MCF 10A (cell line): Measurements from ENCODE around the gene ATP11B. TPM values are rescaled to one million over a fixed set of nuclear protein-coding genes. Genes with fewer than 3 reads are reported as not detected.

Experiments
- BruUV-seq: library from RNA; stranded (reverse); fragments of 400-500 nt; replicated peaks from 2 replicates; lab custom pipeline; 2021; lab: Mats Ljungman, UMichigan
- CTCF ChIA-PET: fragments of 300-600 bp; sonication (Branson Sonifier 250); formaldehyde crosslinking; extraction: SDS; loops from one replicate; lab custom pipeline; 2021; ENCODE audit warnings: antibody characterized with exemption, inconsistent platforms; lab: Yijun Ruan, JAX
- POLR2A ChIA-PET: fragments of 300-600, 350-650 bp; sonication (Branson Sonifier 250); formaldehyde crosslinking; extraction: SDS; loops from one replicate; lab custom pipeline; 2020; ENCODE audit warnings: antibody characterized with exemption, inconsistent platforms; lab: Yijun Ruan, JAX
- DNase-seq: peaks from one replicate; pipeline ENCODE4 v3.0.0-alpha.2; 2018; ENCODE audit not compliant: unreplicated experiment
- H3K27ac Mint-ChIP-seq: one replicate; pipeline ENCODE4 v1.8.0; 2022; ENCODE audit warnings: mild to moderate bottlenecking, low read depth, mixed read lengths; ENCODE audit not compliant: unreplicated experiment
- H3K27me3 Mint-ChIP-seq: one replicate; pipeline ENCODE4 v1.8.0; 2022; ENCODE audit warnings: mixed read lengths; ENCODE audit not compliant: insufficient read depth, unreplicated experiment
- H3K36me3 Mint-ChIP-seq: one replicate; pipeline ENCODE4 v1.8.0; 2022; ENCODE audit warnings: mild to moderate bottlenecking, moderate library complexity, mixed read lengths; ENCODE audit not compliant: insufficient read depth, unreplicated experiment
- H3K4me1 Mint-ChIP-seq: one replicate; pipeline ENCODE4 v1.8.0; 2022; ENCODE audit warnings: mixed read lengths; ENCODE audit not compliant: insufficient read depth, unreplicated experiment
- H3K4me3 Mint-ChIP-seq: one replicate; pipeline ENCODE4 v1.8.0; 2022; ENCODE audit warnings: mild to moderate bottlenecking, moderate library complexity, mixed read lengths; ENCODE audit not compliant: unreplicated experiment
- H3K9me3 Mint-ChIP-seq: one replicate; pipeline ENCODE4 v1.8.0; 2022; ENCODE audit warnings: mixed read lengths; ENCODE audit not compliant: unreplicated experiment
- CTCF ChIP-seq: fragments of 200-600 bp; IDR thresholded peaks from one replicate; pipeline ENCODE4 v1.8.0; 2022; ENCODE audit warnings: antibody characterized with exemption, mild to moderate bottlenecking; ENCODE audit not compliant: unreplicated experiment
- intact Hi-C: fragments of 100-400 bp; cut with micrococcal nuclease; formaldehyde crosslinking; loops from 2 replicates; pipeline ENCODE4 v1.14.1; 2022
- total RNA-seq: library from RNA; stranded (reverse); gene quantifications from 2 replicates; pipeline ENCODE4 v1.2.3, GENCODE V29; 2022

The ATP11B gene
- total RNA-seq, 1 experiment from 2014 or later, result 66.2 TPM

GRCh38 chr3:182909318-182910040 lies 116.2 kb downstream of the ATP11B start:
- peaks cover 7% of the 10 kb centered on the region for H3K4me1 Mint-ChIP-seq
- no peaks in the 10 kb centered on the region for H3K27me3 Mint-ChIP-seq
- TF ChIP-seq CTCF, result peak; percentile 44
- H3K9me3 Mint-ChIP-seq, result no peaks in the 10 kb centered on the region
- intact Hi-C loops, result no loop called here
- no peak overlapping the region for H3K27ac Mint-ChIP-seq
- BruUV-seq, result no TSS peak
- peaks cover 36% of the 10 kb centered on the region for H3K36me3 Mint-ChIP-seq
- no peak for DNase-seq
- ChIA-PET POLR2A (interaction anchor here (0.6 kb wide), 1 partner anchor 11 kb away, joined by 3 read pairs; no protein-coding TSS in a partner anchor), CTCF (interaction anchor here (0.6 to 1.4 kb wide), 19 partner anchors 8 to 477 kb away, joined by 3 to 9 read pairs (median 4); no protein-coding TSS in a partner anchor)
- H3K4me3 Mint-ChIP-seq, result no peak overlapping the region

- peaks cover 35% of the 10 kb centered on the region for H3K36me3 Mint-ChIP-seq
- no peaks in the 10 kb centered on the region for H3K27me3 Mint-ChIP-seq
- H3K27ac Mint-ChIP-seq, result peak overlapping the region; percentile 78
- no peak for TF ChIP-seq CTCF
- H3K9me3 Mint-ChIP-seq, result no peaks in the 10 kb centered on the region
- H3K4me3 Mint-ChIP-seq, result no peak overlapping the region
- ChIA-PET CTCF (interaction anchor here (1.2 to 1.4 kb wide), 2 partner anchors 10 to 200 kb away, joined by 4 to 8 read pairs; no protein-coding TSS in a partner anchor), POLR2A (no interaction called here)
- no TSS peak for BruUV-seq
- DNase-seq, result no peak
- intact Hi-C loops, result no loop called here
- H3K4me1 Mint-ChIP-seq, result peaks cover 7% of the 10 kb centered on the region
Measured at GRCh38 chr3:182910936-182911781, 117.9 kb downstream of the ATP11B start.

GRCh38 chr3:182911782-182912111 lies 118.4 kb downstream of the ATP11B start:
- no peaks in the 10 kb centered on the region for H3K27me3 Mint-ChIP-seq
- H3K4me3 Mint-ChIP-seq, result no peak overlapping the region
- H3K9me3 Mint-ChIP-seq, result no peaks in the 10 kb centered on the region
- BruUV-seq, result no TSS peak
- intact Hi-C loops, result no loop called here
- ChIA-PET POLR2A (no interaction called here), CTCF (no interaction called here)
- TF ChIP-seq CTCF, result no peak
- peak; percentile 50 for DNase-seq
- H3K36me3 Mint-ChIP-seq, result peaks cover 29% of the 10 kb centered on the region
- peak overlapping the region; percentile 78 for H3K27ac Mint-ChIP-seq
- peaks cover 7% of the 10 kb centered on the region for H3K4me1 Mint-ChIP-seq

GRCh38 chr3:182912474-182912873 lies 119.2 kb downstream of the ATP11B start:
- no peak for DNase-seq
- peaks cover 26% of the 10 kb centered on the region for H3K36me3 Mint-ChIP-seq
- H3K4me1 Mint-ChIP-seq, result peaks cover 7% of the 10 kb centered on the region
- ChIA-PET CTCF (no interaction called here), POLR2A (interaction anchor here (0.6 kb wide), 2 partner anchors 9 to 587 kb away, joined by 3 to 4 read pairs; no protein-coding TSS in a partner anchor)
- no peak for TF ChIP-seq CTCF
- no peaks in the 10 kb centered on the region for H3K9me3 Mint-ChIP-seq
- intact Hi-C loops, result no loop called here
- no TSS peak for BruUV-seq
- no peaks in the 10 kb centered on the region for H3K27me3 Mint-ChIP-seq
- H3K4me3 Mint-ChIP-seq, result no peak overlapping the region
- H3K27ac Mint-ChIP-seq, result no peak overlapping the region
